ENCODE measurements around the gene CSNK2A1. TPM values are rescaled to one million over a fixed set of nuclear protein-coding genes. Genes with fewer than 3 reads are reported as not detected.

Gene CSNK2A1
- total and polyA plus RNA-seq, 12 donors: 18.9 to 192 (median 94.1) TPM

DNA sequence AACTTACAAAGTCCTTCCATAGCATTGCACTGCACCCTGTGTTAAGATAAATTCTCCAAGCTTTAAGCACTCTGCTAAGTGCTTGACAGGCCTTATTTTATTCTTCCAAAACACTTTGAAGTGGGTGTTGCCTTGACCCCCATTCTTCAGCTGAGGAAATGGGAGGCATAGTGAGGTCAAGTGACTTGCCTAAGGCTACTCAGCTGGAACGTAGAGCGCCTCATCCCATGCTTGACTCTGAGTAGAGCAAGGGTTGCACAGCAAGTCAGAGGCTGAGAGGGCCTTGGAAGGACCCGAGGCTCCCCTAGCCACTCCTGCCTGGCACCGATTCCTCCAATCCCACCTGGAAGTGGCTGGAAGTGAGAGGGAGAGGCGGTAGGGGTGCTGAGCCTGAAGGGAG, 19.6 kb upstream of the CSNK2A1 start:
- intact Hi-C loops (cut with DNase I): loop anchor here (5.0 kb wide), 3 partner anchors 79 to 174 kb away; no protein-coding TSS in a partner anchor
- Histone ChIP-seq H3K27me3 (peaks cover 13% of the 10 kb centered on the region), H3K9me3 (replicated peaks in 1 of 3) (no peaks in the 10 kb centered on the region), H3K36me3 (replicated peaks in 1 of 2) (no peaks in the 10 kb centered on the region), H3K27ac (no peak overlapping the region), H3K4me3 (no peak overlapping the region), H3K4me1 (replicated peaks in 1 of 2) (no peaks in the 10 kb centered on the region)
- WGBS, 4 donors: 68 to 88% (median 80%) methylated on average over 4 to 5 of the region's 5 CpGs
- no peak for DNase-seq
- TF ChIP-seq, protein P1, sequence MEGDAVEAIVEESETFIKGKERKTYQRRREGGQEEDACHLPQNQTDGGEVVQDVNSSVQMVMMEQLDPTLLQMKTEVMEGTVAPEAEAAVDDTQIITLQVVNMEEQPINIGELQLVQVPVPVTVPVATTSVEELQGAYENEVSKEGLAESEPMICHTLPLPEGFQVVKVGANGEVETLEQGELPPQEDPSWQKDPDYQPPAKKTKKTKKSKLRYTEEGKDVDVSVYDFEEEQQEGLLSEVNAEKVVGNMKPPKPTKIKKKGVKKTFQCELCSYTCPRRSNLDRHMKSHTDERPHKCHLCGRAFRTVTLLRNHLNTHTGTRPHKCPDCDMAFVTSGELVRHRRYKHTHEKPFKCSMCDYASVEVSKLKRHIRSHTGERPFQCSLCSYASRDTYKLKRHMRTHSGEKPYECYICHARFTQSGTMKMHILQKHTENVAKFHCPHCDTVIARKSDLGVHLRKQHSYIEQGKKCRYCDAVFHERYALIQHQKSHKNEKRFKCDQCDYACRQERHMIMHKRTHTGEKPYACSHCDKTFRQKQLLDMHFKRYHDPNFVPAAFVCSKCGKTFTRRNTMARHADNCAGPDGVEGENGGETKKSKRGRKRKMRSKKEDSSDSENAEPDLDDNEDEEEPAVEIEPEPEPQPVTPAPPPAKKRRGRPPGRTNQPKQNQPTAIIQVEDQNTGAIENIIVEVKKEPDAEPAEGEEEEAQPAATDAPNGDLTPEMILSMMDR (IDR thresholded peaks at IDR 0.05): no peak
- TF ChIP-seq POLR2A (IDR thresholded peaks at IDR 0.05): no peak

DNA sequence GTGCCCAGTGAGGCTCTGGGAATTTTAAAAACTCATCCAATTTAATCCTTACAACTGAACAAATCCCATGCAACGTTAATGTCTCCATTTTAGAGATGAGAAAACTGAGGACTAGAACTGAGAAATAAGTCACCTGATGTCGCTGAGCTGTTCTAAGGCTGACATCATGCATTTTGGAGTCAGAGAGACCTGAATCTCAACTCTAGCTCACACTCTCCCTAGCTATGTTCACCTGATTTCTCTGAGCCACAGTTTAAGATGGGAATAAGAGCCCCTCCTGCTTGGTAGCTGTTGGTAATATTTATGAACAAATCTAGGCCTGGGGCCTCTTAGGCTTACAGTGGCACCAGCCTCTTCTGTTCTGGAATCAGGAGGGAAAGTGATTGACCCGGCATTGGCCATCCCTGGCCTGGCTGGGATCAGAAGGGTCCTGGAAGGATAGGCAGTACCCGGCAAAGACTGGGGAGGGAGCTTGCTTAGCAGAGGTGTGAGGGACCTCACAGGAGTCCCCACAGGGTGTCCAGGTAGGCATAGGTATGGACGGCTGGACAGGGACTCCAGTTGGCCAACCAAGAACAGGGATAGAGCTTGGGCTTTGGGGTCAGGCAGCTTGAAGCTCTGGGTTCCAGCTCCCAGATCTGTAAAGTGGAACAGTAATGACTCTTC, 18.8 kb upstream of the CSNK2A1 start:
- WGBS, 4 donors: 66 to 72% (median 69%) methylated on average over 3 to 5 of the region's 5 CpGs
- no peak for TF ChIP-seq POLR2A (IDR thresholded peaks at IDR 0.05)
- TF ChIP-seq, protein P1 (IDR thresholded peaks at IDR 0.05): no peak
- H3K4me1 ChIP-seq (replicated peaks in 1 of 2): no peaks in the 10 kb centered on the region

DNA sequence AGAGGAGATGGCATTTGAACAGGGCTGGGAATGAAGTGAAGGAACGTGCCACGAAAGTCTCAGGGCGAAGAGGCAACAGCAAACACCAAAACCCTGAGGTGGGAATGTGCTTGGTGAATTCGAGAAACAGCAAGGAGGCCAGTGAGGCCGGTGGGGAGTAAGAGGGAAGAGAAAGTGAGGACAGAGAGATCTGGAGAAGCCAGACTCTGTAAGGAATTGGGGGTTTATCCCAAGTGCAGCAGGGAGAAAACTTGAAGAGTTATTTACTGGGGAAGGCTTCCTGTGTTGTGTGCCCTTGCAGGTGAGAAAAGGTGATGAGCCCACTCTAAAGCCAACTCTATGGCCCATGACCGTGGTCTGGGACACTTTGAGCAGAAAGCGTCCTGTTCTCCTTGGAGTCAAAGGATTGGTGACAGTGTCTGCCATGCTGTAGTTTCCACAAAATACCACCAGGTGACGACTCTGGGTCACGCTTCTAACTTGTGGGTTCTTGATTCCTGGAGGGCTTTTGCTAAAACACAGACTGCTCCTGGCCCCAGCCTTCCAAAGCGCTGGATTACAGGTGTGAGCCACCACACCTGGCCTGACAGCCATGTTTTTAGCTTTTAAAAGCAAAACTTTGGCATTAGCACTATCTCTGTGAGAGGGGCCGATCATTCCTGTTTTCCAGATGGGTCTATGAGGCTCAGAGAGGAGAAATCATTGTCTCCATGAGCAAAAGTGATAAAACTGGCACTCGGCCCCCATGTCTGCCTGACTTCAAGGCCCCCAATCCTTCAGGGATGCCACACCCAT, 18.0 kb upstream of the CSNK2A1 start:
- peak; percentile 62 to 91 (median 75) for DNase-seq
- WGBS, 4 donors: 25 to 36% (median 29%) methylated on average over 9 to 12 of the region's 12 CpGs
- TF ChIP-seq POLR2A (IDR thresholded peaks at IDR 0.05): no peak
- TF ChIP-seq, protein P1 (IDR thresholded peaks at IDR 0.05): peak; percentile 97 to 99 (median 99)
- Histone ChIP-seq H3K36me3 (replicated peaks in 1 of 2) (no peaks in the 10 kb centered on the region), H3K27me3 (no peaks in the 10 kb centered on the region), H3K9me3 (replicated peaks in 1 of 3) (no peaks in the 10 kb centered on the region), H3K4me3 (no peak overlapping the region), H3K4me1 (replicated peaks in 1 of 2) (no peaks in the 10 kb centered on the region), H3K27ac (no peak overlapping the region)
- intact Hi-C loops (cut with DNase I): loop anchor here (5.0 kb wide), 3 partner anchors 81 to 176 kb away; no protein-coding TSS in a partner anchor

More for the DNA sequence above, 18.8 kb upstream of the CSNK2A1 start:
- Histone ChIP-seq H3K9me3 (replicated peaks in 1 of 3) (no peaks in the 10 kb centered on the region), H3K27ac (no peak overlapping the region), H3K27me3 (peaks cover 6% of the 10 kb centered on the region), H3K36me3 (replicated peaks in 1 of 2) (no peaks in the 10 kb centered on the region), H3K4me3 (no peak overlapping the region)
- DNase-seq: no peak
- intact Hi-C loops (cut with DNase I): loop anchor here (5.0 kb wide), 3 partner anchors 80 to 175 kb away; no protein-coding TSS in a partner anchor

DNA sequence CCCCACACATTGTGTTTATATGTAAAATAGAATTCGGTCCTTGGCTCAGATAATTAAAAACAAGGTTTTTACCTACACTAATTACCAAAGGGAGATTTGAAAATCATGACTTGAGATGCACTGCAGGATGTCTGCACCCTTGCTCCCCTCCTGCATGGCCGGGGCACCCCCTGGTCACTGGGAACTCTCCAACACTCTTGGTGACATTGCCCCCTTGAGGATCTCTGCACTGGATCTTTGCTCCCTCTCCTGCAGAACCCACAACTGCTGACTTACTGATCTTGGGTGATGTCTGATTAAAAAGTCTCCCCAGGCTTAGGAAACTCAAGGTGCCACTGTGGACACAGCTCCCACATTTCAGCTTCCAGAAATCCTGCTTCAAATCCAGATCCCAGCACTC, 17.1 kb upstream of the CSNK2A1 start:
- WGBS, 4 donors: 27 to 43% (median 33%) methylated on average over 2 of the region's 2 CpGs
- Histone ChIP-seq H3K27me3 (no peaks in the 10 kb centered on the region), H3K36me3 (replicated peaks in 1 of 2) (no peaks in the 10 kb centered on the region), H3K27ac (no peak overlapping the region), H3K9me3 (replicated peaks in 1 of 3) (no peaks in the 10 kb centered on the region), H3K4me1 (replicated peaks in 1 of 2) (no peaks in the 10 kb centered on the region), H3K4me3 (no peak overlapping the region)
- DNase-seq: no peak
- intact Hi-C loops (cut with DNase I): loop anchor here (5.0 kb wide), 3 partner anchors 82 to 177 kb away; no protein-coding TSS in a partner anchor
- TF ChIP-seq POLR2A (IDR thresholded peaks at IDR 0.05): no peak
- TF ChIP-seq, protein P1 (IDR thresholded peaks at IDR 0.05): no peak

Measured in adrenal gland (tissue), 12 donors.